GM23338 (cell line): ENCODE measurements around the gene DYNLT2. TPM values are rescaled to one million over a fixed set of nuclear protein-coding genes. Genes with fewer than 3 reads are reported as not detected.

ENCODE experiments used
- ATAC-seq: fragments of 200-7000 bp; cut with Tn5 transposase; 3 replicates; pipeline ENCODE4 v1.9.1; 2020
- DNase-seq: peaks from one replicate; pipeline ENCODE4 v3.0.0-alpha.2; 2015; ENCODE audit warnings: low spot score
- H2AFZ ChIP-seq: fragments of 200-600 bp; sonication (generic); 2 replicates; pipeline ENCODE4 v1.8.0; 2016; ENCODE audit warnings: antibody characterized with exemption, mild to moderate bottlenecking, moderate library complexity
- H3F3A ChIP-seq: fragments of 200-600 bp; sonication (generic); replicated peaks from 2 replicates; pipeline ENCODE4 v1.8.0; 2017; ENCODE audit warnings: antibody characterized with exemption, mixed run types, low read depth
- H3K27ac ChIP-seq: fragments of 200-600 bp; sonication (generic); 2 replicates; pipeline ENCODE4 v1.6.1; 2016; ENCODE audit warnings: low read depth
- H3K27me3 ChIP-seq: fragments of 200-600 bp; sonication (generic); 2 replicates; pipeline ENCODE4 v1.8.0; 2016; ENCODE audit warnings: mild to moderate bottlenecking, mixed run types, moderate library complexity; ENCODE audit not compliant: insufficient read depth
- H3K36me3 ChIP-seq: fragments of 200-600 bp; sonication (generic); 2 replicates; pipeline ENCODE4 v1.8.0; 2016; ENCODE audit warnings: mild to moderate bottlenecking; ENCODE audit not compliant: insufficient read depth
- H3K4me1 ChIP-seq: fragments of 200-600 bp; sonication (generic); 2 replicates; pipeline ENCODE4 v1.8.0; 2016; ENCODE audit warnings: mild to moderate bottlenecking, moderate library complexity; ENCODE audit not compliant: insufficient read depth
- H3K4me2 ChIP-seq: fragments of 200-600 bp; sonication (generic); 2 replicates; pipeline ENCODE4 v1.7.1; 2017; ENCODE audit warnings: mixed run types
- H3K4me3 ChIP-seq: fragments of 200-600 bp; sonication (generic); 2 replicates; pipeline ENCODE4 v1.6.1; 2016; ENCODE audit warnings: mixed run types
- H3K79me2 ChIP-seq: fragments of 200-600 bp; sonication (generic); replicated peaks from 2 replicates; pipeline ENCODE4 v1.8.0; 2017; ENCODE audit warnings: mild to moderate bottlenecking; ENCODE audit not compliant: insufficient read depth
- H3K9me2 ChIP-seq: fragments of 200-600 bp; sonication (generic); 2 replicates; pipeline ENCODE4 v1.8.0; 2017; ENCODE audit not compliant: insufficient read depth
- H4K20me1 ChIP-seq: fragments of 200-600 bp; sonication (generic); replicated peaks from 2 replicates; pipeline ENCODE4 v1.8.0; 2017; ENCODE audit warnings: mild to moderate bottlenecking; ENCODE audit not compliant: insufficient read depth
- H3K27ac Mint-ChIP-seq: 2 replicates; pipeline ENCODE4 v1.8.0; 2020; ENCODE audit warnings: inconsistent platforms, mild to moderate bottlenecking, moderate library complexity, mixed read lengths
- H3K27me3 Mint-ChIP-seq: 3 replicates; pipeline ENCODE4 v1.8.0; 2022; ENCODE audit warnings: low read depth, mild to moderate bottlenecking, moderate library complexity, mixed read lengths, inconsistent platforms; ENCODE audit not compliant: insufficient read depth, poor library complexity
- H3K36me3 Mint-ChIP-seq: 3 replicates; pipeline ENCODE4 v1.8.0; 2021; ENCODE audit warnings: low read depth, mild to moderate bottlenecking, inconsistent platforms, moderate library complexity, mixed read lengths
- H3K4me1 Mint-ChIP-seq: 3 replicates; pipeline ENCODE4 v1.8.0; 2020; ENCODE audit warnings: mild to moderate bottlenecking, inconsistent platforms, mixed read lengths
- H3K4me3 Mint-ChIP-seq: 3 replicates; pipeline ENCODE4 v1.8.0; 2021; ENCODE audit warnings: moderate library complexity, mild to moderate bottlenecking, inconsistent platforms, mixed read lengths
- H3K9me3 Mint-ChIP-seq: 3 replicates; pipeline ENCODE4 v1.8.0; 2020; ENCODE audit warnings: moderate library complexity, mild to moderate bottlenecking, inconsistent platforms, mixed read lengths
- CREB1 ChIP-seq: fragments of 250-450 bp; sonication (Bioruptor Pico); IDR thresholded peaks from 2 replicates; pipeline ENCODE4 v1.5.0; 2020; ENCODE audit warnings: low read depth, mild to moderate bottlenecking, moderate library complexity
- EZH2 ChIP-seq: fragments of 200-600 bp; sonication (generic); IDR thresholded peaks from one replicate; pipeline ENCODE4 v1.8.0; 2017; ENCODE audit warnings: antibody characterized with exemption, mild to moderate bottlenecking, low read depth; ENCODE audit not compliant: unreplicated experiment
- EZH2phosphoT487 ChIP-seq: fragments of 200-600 bp; sonication (generic); IDR thresholded peaks from one replicate; pipeline ENCODE4 v1.8.1; 2018; ENCODE audit warnings: antibody characterized with exemption; ENCODE audit not compliant: unreplicated experiment
- JUNB ChIP-seq: IDR thresholded peaks from one replicate; pipeline ENCODE4 v1.6.1; 2016; ENCODE audit warnings: antibody characterized with exemption; ENCODE audit not compliant: unreplicated experiment
- NANOG ChIP-seq: IDR thresholded peaks from 2 replicates; pipeline ENCODE4 v1.6.1; 2016; ENCODE audit warnings: antibody characterized with exemption, borderline replicate concordance
- POLR2AphosphoS5 ChIP-seq: IDR thresholded peaks from 2 replicates; pipeline ENCODE4 v1.6.1; 2016; ENCODE audit warnings: antibody characterized with exemption, low read depth
- STAT1 ChIP-seq: IDR thresholded peaks from one replicate; pipeline ENCODE4 v1.6.1; 2016; ENCODE audit warnings: antibody characterized with exemption; ENCODE audit not compliant: unreplicated experiment
- polyA plus RNA-seq: library from polyadenylated mRNA; unstranded; fragments of >200 nt; fragmentation: Nextera tagmentation; extraction: Ambion mirVana; gene quantifications from 2 replicates; pipeline ENCODE4 v1.2.1, GENCODE V29; 2016
- total RNA-seq: library from RNA; depleted of rRNA; stranded (reverse); fragments of >200 nt; shearing (Covaris generic); gene quantifications from 2 replicates; pipeline ENCODE4 v1.2.3, GENCODE V29; 2014
- TF ChIP-seq, protein P1 (sequence below), 2 experiments: fragments of 200-600 bp in 1 of 2; sonication (generic) in 1 of 2; conservative IDR thresholded peaks; 2 replicates each; pipeline versions ENCODE4 v1.5.1 to v1.6.1; 2016 to 2017; ENCODE audit warnings: antibody characterized with exemption in 2 of 2, low read depth in 2 of 2, mild to moderate bottlenecking in 2 of 2, moderate library complexity in 1 of 2
- TF ChIP-seq, protein P2 (sequence below): fragments of 250-450 bp; sonication (Bioruptor Pico); IDR thresholded peaks from 2 replicates; pipeline ENCODE4 v1.5.0; 2020; ENCODE audit warnings: mild to moderate bottlenecking, moderate library complexity
- TF ChIP-seq, protein P3 (sequence below): IDR thresholded peaks from one replicate; pipeline ENCODE4 v1.6.1; 2018; ENCODE audit warnings: antibody characterized with exemption; ENCODE audit not compliant: unreplicated experiment
- TF ChIP-seq, protein P4 (sequence below): IDR thresholded peaks from 2 replicates; pipeline ENCODE4 v1.6.1; 2016; ENCODE audit warnings: antibody characterized with exemption

Gene DYNLT2
- total and polyA plus RNA-seq, 2 experiments from 2014 or later, result 2.8 to 4.4 TPM

DNA sequence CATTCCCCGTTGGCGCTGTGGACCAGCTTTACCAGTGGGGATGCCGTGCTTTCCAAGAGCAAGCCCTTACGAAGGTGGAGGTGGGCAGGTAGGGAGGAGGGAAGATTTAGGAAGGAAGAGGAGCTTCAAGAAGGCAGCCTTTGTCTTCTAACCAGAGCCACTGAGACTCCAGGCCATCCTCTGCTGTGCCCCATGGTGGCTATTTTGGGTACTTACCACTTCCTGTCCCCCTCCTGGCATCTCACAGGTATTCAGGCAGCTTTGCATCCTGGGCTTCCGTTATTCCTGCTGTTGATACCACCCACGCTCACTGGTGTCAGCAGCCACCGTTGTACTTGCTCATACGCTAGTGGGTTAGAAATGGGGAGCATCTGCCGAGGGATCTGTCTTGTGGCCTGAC lies 23.0 kb upstream of the DYNLT2 start (continued):
- TF ChIP-seq, protein P1, sequence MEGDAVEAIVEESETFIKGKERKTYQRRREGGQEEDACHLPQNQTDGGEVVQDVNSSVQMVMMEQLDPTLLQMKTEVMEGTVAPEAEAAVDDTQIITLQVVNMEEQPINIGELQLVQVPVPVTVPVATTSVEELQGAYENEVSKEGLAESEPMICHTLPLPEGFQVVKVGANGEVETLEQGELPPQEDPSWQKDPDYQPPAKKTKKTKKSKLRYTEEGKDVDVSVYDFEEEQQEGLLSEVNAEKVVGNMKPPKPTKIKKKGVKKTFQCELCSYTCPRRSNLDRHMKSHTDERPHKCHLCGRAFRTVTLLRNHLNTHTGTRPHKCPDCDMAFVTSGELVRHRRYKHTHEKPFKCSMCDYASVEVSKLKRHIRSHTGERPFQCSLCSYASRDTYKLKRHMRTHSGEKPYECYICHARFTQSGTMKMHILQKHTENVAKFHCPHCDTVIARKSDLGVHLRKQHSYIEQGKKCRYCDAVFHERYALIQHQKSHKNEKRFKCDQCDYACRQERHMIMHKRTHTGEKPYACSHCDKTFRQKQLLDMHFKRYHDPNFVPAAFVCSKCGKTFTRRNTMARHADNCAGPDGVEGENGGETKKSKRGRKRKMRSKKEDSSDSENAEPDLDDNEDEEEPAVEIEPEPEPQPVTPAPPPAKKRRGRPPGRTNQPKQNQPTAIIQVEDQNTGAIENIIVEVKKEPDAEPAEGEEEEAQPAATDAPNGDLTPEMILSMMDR (conservative IDR thresholded peaks at IDR 0.05; ENCODE audit: low read depth in 2 of 2), result no peak
- TF ChIP-seq CREB1 (CRISPR knock-in tag), result no peak
- TF ChIP-seq, protein P2, sequence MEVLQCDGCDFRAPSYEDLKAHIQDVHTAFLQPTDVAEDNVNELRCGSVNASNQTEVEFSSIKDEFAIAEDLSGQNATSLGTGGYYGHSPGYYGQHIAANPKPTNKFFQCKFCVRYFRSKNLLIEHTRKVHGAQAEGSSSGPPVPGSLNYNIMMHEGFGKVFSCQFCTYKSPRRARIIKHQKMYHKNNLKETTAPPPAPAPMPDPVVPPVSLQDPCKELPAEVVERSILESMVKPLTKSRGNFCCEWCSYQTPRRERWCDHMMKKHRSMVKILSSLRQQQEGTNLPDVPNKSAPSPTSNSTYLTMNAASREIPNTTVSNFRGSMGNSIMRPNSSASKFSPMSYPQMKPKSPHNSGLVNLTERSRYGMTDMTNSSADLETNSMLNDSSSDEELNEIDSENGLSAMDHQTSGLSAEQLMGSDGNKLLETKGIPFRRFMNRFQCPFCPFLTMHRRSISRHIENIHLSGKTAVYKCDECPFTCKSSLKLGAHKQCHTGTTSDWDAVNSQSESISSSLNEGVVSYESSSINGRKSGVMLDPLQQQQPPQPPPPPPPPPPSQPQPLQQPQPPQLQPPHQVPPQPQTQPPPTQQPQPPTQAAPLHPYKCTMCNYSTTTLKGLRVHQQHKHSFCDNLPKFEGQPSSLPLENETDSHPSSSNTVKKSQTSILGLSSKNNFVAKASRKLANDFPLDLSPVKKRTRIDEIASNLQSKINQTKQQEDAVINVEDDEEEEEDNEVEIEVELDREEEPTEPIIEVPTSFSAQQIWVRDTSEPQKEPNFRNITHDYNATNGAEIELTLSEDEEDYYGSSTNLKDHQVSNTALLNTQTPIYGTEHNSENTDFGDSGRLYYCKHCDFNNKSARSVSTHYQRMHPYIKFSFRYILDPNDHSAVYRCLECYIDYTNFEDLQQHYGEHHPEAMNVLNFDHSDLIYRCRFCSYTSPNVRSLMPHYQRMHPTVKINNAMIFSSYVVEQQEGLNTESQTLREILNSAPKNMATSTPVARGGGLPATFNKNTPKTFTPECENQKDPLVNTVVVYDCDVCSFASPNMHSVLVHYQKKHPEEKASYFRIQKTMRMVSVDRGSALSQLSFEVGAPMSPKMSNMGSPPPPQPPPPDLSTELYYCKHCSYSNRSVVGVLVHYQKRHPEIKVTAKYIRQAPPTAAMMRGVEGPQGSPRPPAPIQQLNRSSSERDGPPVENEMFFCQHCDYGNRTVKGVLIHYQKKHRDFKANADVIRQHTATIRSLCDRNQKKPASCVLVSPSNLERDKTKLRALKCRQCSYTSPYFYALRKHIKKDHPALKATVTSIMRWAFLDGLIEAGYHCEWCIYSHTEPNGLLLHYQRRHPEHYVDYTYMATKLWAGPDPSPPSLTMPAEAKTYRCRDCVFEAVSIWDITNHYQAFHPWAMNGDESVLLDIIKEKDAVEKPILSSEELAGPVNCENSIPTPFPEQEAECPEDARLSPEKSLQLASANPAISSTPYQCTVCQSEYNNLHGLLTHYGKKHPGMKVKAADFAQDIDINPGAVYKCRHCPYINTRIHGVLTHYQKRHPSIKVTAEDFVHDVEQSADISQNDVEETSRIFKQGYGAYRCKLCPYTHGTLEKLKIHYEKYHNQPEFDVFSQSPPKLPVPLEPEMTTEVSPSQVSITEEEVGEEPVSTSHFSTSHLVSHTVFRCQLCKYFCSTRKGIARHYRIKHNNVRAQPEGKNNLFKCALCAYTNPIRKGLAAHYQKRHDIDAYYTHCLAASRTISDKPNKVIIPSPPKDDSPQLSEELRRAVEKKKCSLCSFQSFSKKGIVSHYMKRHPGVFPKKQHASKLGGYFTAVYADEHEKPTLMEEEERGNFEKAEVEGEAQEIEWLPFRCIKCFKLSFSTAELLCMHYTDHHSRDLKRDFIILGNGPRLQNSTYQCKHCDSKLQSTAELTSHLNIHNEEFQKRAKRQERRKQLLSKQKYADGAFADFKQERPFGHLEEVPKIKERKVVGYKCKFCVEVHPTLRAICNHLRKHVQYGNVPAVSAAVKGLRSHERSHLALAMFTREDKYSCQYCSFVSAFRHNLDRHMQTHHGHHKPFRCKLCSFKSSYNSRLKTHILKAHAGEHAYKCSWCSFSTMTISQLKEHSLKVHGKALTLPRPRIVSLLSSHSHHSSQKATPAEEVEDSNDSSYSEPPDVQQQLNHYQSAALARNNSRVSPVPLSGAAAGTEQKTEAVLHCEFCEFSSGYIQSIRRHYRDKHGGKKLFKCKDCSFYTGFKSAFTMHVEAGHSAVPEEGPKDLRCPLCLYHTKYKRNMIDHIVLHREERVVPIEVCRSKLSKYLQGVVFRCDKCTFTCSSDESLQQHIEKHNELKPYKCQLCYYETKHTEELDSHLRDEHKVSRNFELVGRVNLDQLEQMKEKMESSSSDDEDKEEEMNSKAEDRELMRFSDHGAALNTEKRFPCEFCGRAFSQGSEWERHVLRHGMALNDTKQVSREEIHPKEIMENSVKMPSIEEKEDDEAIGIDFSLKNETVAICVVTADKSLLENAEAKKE (CRISPR knock-in tag), result no peak

DNA sequence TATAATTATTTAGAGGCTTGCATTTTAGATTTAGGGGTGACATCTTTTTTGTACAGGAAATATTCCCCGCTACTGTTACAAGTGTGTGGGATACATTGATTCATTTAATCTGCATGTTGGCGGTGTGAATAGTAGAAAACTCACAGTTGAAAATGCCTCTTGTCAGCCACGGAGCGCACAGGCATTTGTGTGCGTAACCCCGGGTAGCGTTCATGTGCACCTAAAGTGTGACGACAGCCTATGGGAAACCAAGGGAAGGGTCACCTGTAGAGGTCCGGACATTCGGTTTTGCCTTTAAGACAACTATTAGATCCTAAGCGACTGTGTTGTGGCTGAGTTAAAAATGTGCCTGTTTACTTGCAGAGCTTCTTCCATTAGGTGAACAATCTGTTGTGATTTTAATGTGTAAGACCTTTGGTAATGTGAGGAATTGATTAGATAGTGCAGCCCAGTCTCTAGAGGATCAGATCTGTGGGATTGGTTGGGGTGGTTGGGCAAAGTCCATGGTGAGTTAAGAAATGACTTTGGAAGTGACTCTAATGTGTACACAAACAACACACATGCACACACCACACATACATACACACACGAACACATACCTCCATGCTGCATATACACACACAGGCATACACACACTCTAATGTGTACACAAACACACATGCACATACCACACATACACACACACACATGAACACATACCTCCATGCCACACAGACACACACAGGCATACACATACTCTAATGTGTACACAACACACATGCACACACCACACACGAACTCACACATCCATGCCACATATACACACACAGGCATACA lies 15.8 kb upstream of the DYNLT2 start:
- Histone ChIP-seq H3K27ac (no peak overlapping the region), H3K36me3 (no peaks in the 10 kb centered on the region), H3K79me2 (no peaks in the 10 kb centered on the region), H2AFZ (no peak overlapping the region), H3F3A (no peaks in the 10 kb centered on the region), H4K20me1 (no peaks in the 10 kb centered on the region), H3K4me1 (no peaks in the 10 kb centered on the region), H3K4me3 (no peak overlapping the region), H3K4me2 (no peak overlapping the region), H3K27me3 (no peaks in the 10 kb centered on the region), H3K9me2 (no peaks in the 10 kb centered on the region)
- DNase-seq (no peak), ATAC-seq (no peak)
- Mint-ChIP-seq H3K36me3 (peaks cover 6% of the 10 kb centered on the region), H3K4me3 (no peak overlapping the region), H3K27ac (no peak overlapping the region), H3K27me3 (peaks cover 9% of the 10 kb centered on the region), H3K4me1 (peaks cover 4% of the 10 kb centered on the region; the same call in 2 of the 3 replicates), H3K9me3 (no peaks in the 10 kb centered on the region)
- TF ChIP-seq, protein P3, sequence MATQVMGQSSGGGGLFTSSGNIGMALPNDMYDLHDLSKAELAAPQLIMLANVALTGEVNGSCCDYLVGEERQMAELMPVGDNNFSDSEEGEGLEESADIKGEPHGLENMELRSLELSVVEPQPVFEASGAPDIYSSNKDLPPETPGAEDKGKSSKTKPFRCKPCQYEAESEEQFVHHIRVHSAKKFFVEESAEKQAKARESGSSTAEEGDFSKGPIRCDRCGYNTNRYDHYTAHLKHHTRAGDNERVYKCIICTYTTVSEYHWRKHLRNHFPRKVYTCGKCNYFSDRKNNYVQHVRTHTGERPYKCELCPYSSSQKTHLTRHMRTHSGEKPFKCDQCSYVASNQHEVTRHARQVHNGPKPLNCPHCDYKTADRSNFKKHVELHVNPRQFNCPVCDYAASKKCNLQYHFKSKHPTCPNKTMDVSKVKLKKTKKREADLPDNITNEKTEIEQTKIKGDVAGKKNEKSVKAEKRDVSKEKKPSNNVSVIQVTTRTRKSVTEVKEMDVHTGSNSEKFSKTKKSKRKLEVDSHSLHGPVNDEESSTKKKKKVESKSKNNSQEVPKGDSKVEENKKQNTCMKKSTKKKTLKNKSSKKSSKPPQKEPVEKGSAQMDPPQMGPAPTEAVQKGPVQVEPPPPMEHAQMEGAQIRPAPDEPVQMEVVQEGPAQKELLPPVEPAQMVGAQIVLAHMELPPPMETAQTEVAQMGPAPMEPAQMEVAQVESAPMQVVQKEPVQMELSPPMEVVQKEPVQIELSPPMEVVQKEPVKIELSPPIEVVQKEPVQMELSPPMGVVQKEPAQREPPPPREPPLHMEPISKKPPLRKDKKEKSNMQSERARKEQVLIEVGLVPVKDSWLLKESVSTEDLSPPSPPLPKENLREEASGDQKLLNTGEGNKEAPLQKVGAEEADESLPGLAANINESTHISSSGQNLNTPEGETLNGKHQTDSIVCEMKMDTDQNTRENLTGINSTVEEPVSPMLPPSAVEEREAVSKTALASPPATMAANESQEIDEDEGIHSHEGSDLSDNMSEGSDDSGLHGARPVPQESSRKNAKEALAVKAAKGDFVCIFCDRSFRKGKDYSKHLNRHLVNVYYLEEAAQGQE, result no peak
- TF ChIP-seq NANOG (no peak), JUNB (no peak), STAT1 (no peak), EZH2phosphoT487 (no peak), EZH2 (no peak), CREB1 (CRISPR knock-in tag) (no peak), POLR2AphosphoS5 (no peak)
- TF ChIP-seq, protein P4, sequence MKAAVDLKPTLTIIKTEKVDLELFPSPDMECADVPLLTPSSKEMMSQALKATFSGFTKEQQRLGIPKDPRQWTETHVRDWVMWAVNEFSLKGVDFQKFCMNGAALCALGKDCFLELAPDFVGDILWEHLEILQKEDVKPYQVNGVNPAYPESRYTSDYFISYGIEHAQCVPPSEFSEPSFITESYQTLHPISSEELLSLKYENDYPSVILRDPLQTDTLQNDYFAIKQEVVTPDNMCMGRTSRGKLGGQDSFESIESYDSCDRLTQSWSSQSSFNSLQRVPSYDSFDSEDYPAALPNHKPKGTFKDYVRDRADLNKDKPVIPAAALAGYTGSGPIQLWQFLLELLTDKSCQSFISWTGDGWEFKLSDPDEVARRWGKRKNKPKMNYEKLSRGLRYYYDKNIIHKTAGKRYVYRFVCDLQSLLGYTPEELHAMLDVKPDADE, result no peak
